Esophagus squamous epithelium (tissue), 5 donors: Measurements from ENCODE around the gene ASAP2. TPM values are rescaled to one million over a fixed set of nuclear protein-coding genes. Genes with fewer than 3 reads are reported as not detected.

Source experiments
- DNase-seq: peaks from one replicate; lab custom pipeline; 2025; lab: John Stamatoyannopoulos, UW
- H3K27ac ChIP-seq, 4 donors: fragments of 200-600 bp; sonication (generic); one replicate each; pipeline ENCODE4 v1.5.1; 2016 to 2019; ENCODE audit warnings: mild to moderate bottlenecking in 1 of 4
- H3K27me3 ChIP-seq, 4 donors: fragments of 200-600 bp; sonication (generic); 1 replicate in 3 of 4; 2 replicates in 1 of 4; pipeline versions ENCODE4 v1.5.1 to v1.6.0; 2017 to 2021; ENCODE audit warnings: antibody characterized with exemption in 1 of 4
- H3K36me3 ChIP-seq, 3 donors: fragments of 200-600 bp; sonication (generic); one replicate each; pipeline ENCODE4 v1.5.1; 2016 to 2019
- H3K4me1 ChIP-seq, 3 donors: fragments of 200-600 bp; sonication (generic); one replicate each; pipeline ENCODE4 v1.5.1; 2017 to 2019
- H3K4me3 ChIP-seq, 4 donors: fragments of 200-600 bp; sonication (generic); 1 replicate in 3 of 4; 2 replicates in 1 of 4; pipeline ENCODE4 v1.5.1; 2016 to 2019; ENCODE audit warnings: mild to moderate bottlenecking in 2 of 4, moderate library complexity in 1 of 4
- H3K9me3 ChIP-seq, 3 donors: fragments of 200-600 bp; sonication (generic); one replicate each; pipeline ENCODE4 v1.5.1; 2016 to 2019
- POLR2A ChIP-seq, 4 donors: fragments of 450-650 bp; IDR thresholded peaks; one replicate each; pipeline ENCODE4 v1.6.1; 2017; ENCODE audit warnings: antibody characterized with exemption in 4 of 4, mild to moderate bottlenecking in 4 of 4, moderate library complexity in 3 of 4
- WGBS, 2 donors: methylation state at CpG; one replicate each; pipeline ENCODE4 v1.1.5; 2018; 5-methylcytosine and 5-hydroxymethylcytosine counted together
- intact Hi-C: fragments of 100-400 bp; cut with DNase I; formaldehyde crosslinking; loops from one replicate; pipeline ENCODE4 v1.15.0; 2022
- total RNA-seq, 4 donors: library from RNA; depleted of rRNA; stranded (reverse); fragments of >200 nt; gene quantifications; one replicate each; pipeline ENCODE4 v1.1.0, GENCODE V29; 2016
- TF ChIP-seq, protein P1 (sequence below), 6 experiments: fragments of 450-650 bp in 4 of 6; fragments of 200-600 bp in 2 of 6; sonication (generic) in 2 of 6; IDR thresholded peaks; one replicate each; pipeline ENCODE4 v1.5.1; 2016 to 2019; ENCODE audit warnings: antibody characterized with exemption in 6 of 6, mild to moderate bottlenecking in 4 of 6, moderate library complexity in 4 of 6
- donor health status: DM: yes; HTN: yes; CAD: no.

The ASAP2 gene
- total RNA-seq, 4 donors from 2014 or later: 3.3 to 15.3 (median 6.9) TPM

DNA sequence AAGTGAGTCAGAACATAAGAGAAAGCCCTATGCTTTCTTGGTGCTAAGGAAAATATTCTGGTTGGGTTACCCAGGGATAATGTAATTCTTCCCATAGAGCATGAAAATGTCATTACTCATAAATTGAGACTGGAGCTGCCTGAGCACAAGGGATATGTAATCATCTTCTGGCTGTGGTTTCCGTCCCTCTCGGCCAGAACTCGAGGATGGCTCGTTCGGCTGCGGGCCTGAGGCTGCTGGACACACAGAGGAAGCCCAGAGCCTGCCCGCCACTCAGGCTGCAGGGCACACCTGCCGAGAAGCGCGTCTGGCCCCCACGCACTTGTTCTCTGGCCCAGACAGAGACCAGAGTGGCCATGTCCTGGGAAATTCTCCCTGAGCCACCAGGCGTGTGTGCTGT is 104.9 kb downstream of the ASAP2 start:
- Histone ChIP-seq H3K27me3 (no peaks in the 10 kb centered on the region), H3K4me1 (peaks cover 31 to 73% (median 38%) of the 10 kb centered on the region in 3 donors), H3K9me3 (no peaks in the 10 kb centered on the region), H3K4me3 (no peak overlapping the region), H3K36me3 (no peaks in the 10 kb centered on the region), H3K27ac (peak overlapping the region; percentile 63 to 86 (median 84))
- intact Hi-C loops: no loop called here
- WGBS, 2 donors: 22 to 45% methylated on average over 7 to 10 of the region's 12 CpGs
- TF ChIP-seq, protein P1, sequence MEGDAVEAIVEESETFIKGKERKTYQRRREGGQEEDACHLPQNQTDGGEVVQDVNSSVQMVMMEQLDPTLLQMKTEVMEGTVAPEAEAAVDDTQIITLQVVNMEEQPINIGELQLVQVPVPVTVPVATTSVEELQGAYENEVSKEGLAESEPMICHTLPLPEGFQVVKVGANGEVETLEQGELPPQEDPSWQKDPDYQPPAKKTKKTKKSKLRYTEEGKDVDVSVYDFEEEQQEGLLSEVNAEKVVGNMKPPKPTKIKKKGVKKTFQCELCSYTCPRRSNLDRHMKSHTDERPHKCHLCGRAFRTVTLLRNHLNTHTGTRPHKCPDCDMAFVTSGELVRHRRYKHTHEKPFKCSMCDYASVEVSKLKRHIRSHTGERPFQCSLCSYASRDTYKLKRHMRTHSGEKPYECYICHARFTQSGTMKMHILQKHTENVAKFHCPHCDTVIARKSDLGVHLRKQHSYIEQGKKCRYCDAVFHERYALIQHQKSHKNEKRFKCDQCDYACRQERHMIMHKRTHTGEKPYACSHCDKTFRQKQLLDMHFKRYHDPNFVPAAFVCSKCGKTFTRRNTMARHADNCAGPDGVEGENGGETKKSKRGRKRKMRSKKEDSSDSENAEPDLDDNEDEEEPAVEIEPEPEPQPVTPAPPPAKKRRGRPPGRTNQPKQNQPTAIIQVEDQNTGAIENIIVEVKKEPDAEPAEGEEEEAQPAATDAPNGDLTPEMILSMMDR (IDR thresholded peaks at IDR 0.05): no peak
- no peak for TF ChIP-seq POLR2A (IDR thresholded peaks at IDR 0.05)
- DNase-seq: no peak

DNA sequence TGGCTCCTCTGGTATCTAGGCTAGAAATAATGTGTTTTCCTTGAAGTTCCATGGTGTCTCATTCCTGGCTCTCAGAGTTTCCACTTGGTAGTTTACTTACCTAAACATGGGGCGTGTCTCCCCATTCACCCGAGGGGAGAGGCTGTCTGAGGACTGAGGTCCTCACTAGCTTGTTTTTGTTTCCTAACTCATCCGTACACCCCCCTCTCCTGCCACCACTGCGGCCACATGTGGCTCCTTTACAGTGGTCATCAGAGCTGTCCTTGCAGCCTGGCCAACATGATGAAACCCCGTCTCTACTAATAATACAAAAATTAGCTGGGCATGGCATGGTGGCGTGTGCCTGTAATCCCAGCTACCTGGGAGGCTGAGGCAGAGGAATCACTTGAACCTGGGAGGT is 106.0 kb downstream of the ASAP2 start:
- no peak for DNase-seq
- H3K27me3 ChIP-seq: no peaks in the 10 kb centered on the region
- TF ChIP-seq, protein P1 (IDR thresholded peaks at IDR 0.05): no peak
- TF ChIP-seq POLR2A (IDR thresholded peaks at IDR 0.05): no peak
- H3K36me3 ChIP-seq: no peaks in the 10 kb centered on the region
- WGBS, 2 donors: 77 to 100% methylated on average over 1 to 4 of the region's 6 CpGs
- peaks cover 20 to 62% (median 29%) of the 10 kb centered on the region in 3 donors for H3K4me1 ChIP-seq
- no peaks in the 10 kb centered on the region for H3K9me3 ChIP-seq
- no peak overlapping the region for H3K4me3 ChIP-seq
- intact Hi-C loops: no loop called here
- peak overlapping the region in 1 of 4 donors; percentile 84 for H3K27ac ChIP-seq

DNA sequence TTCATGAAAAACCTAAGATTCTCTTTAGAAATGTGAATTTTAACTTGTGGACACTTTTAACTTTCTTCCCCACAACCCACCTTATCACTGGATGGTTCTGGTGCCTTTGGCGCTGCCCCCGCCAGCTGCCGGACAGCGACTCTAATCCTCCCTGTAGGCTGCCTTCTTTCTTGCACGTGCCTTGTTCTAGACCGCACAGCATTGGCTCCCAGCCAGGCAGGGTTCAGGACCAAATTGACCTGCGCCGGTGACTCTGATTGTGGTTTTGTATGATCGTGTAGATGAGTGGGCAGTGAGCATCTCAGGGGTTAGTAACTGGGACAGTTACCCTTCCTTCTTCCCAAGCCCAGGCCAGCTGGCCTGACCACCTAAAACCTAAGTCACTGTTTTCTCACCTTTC is 106.8 kb downstream of the ASAP2 start:
- Histone ChIP-seq H3K36me3 (no peaks in the 10 kb centered on the region), H3K9me3 (no peaks in the 10 kb centered on the region), H3K4me3 (no peak overlapping the region), H3K27ac (no peak overlapping the region), H3K27me3 (no peaks in the 10 kb centered on the region), H3K4me1 (peaks cover 18 to 61% (median 28%) of the 10 kb centered on the region in 3 donors)
- 86 to 97% methylated on average over 7 to 8 of the region's 9 CpGs for WGBS, 2 donors
- intact Hi-C loops: no loop called here
- DNase-seq: no peak
- TF ChIP-seq, protein P1 (IDR thresholded peaks at IDR 0.05): no peak
- no peak for TF ChIP-seq POLR2A (IDR thresholded peaks at IDR 0.05)

DNA sequence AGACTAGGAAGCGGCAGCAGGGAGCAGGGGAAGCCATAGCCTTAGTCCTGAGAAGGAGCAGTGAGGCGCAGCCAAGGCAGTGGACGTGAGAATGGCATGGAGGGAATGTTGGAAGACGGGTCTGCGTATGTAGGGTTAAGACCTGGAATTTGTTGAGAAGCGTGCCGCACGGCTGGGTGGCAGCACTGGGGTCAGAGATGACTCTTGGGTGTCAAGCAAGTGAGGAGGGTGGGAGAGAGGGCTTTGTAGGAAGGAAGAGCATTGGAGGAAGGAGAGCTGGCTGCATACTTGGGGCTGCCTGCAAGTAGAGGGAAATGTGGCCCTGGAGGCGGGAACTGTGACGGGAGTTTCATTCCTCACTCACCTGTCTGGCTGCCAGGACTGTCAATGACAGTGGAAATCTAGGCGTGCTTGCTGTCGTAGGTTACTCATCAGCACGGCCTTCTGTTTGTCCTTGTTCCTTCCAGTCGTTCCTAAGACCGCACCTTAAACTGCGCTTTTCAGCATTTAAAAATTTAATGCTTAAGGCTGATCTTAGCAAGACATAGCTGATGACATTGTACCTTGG is 108.8 kb downstream of the ASAP2 start:
- H3K27ac ChIP-seq: peak overlapping the region; percentile 41 to 72 (median 60)
- WGBS, 2 donors: 45 to 52% methylated on average over 16 of the region's 16 CpGs
- peaks cover 25 to 63% (median 36%) of the 10 kb centered on the region in 3 donors for H3K4me1 ChIP-seq
- H3K27me3 ChIP-seq: no peaks in the 10 kb centered on the region
- no peaks in the 10 kb centered on the region for H3K9me3 ChIP-seq
- H3K36me3 ChIP-seq: no peaks in the 10 kb centered on the region
- no peak for TF ChIP-seq POLR2A (IDR thresholded peaks at IDR 0.05)
- TF ChIP-seq, protein P1 (IDR thresholded peaks at IDR 0.05): no peak
- intact Hi-C loops: no loop called here
- no peak for DNase-seq
- H3K4me3 ChIP-seq: no peak overlapping the region

DNA sequence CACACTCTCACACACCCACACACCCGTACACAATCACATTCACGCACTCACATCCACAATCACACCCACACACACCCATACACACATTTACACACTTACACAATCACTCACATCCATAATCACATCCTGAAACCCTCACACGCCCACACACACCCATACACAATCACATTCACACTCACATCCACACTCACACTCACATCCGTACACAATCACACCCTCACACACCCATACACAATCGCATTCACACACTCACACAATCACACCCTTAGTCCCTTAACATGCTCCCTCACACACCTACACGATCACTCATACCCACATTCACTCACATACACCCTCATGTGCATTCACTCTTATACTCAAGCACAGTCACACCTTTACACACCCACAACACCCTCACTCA is 110.9 kb downstream of the ASAP2 start:
- intact Hi-C loops: no loop called here
- no peak for TF ChIP-seq POLR2A (IDR thresholded peaks at IDR 0.05)
- TF ChIP-seq, protein P1 (IDR thresholded peaks at IDR 0.05): no peak
- peaks cover 0 to under 1% (median 0%) of the 10 kb centered on the region in 3 donors for H3K36me3 ChIP-seq
- no peak overlapping the region for H3K4me3 ChIP-seq
- H3K9me3 ChIP-seq: no peaks in the 10 kb centered on the region
- no peak for DNase-seq
- H3K4me1 ChIP-seq: peaks cover 11 to 46% (median 20%) of the 10 kb centered on the region in 3 donors
- no peak overlapping the region for H3K27ac ChIP-seq
- whole genome bisulfite sequencing, 2 donors: 86 to 88% methylated on average over 6 of the region's 6 CpGs
- H3K27me3 ChIP-seq: no peaks in the 10 kb centered on the region
